Fibroblast of lung (primary cell): ENCODE results near the gene MATN3. TPM values are rescaled to one million over a fixed set of nuclear protein-coding genes. Genes with fewer than 3 reads are reported as not detected.

ENCODE experiments used
- DNase-seq, 2 donors: peaks; one replicate each; pipeline versions ENCODE4 v3.0.0 to v3.0.0-alpha.2; 2010; ENCODE audit warnings: low read depth in 2 of 2
- H2AFZ ChIP-seq: 2 replicates; pipeline ENCODE4 v1.5.1; 2012; ENCODE audit warnings: low read length, control low read depth, inconsistent platforms
- H3K27ac ChIP-seq: 2 replicates; pipeline ENCODE4 v1.5.1; 2011; ENCODE audit warnings: low read length, control low read depth; ENCODE audit not compliant: insufficient read depth
- H3K27me3 ChIP-seq: 2 replicates; pipeline ENCODE4 v1.5.1; 2011; ENCODE audit warnings: mild to moderate bottlenecking, low read length; ENCODE audit not compliant: control insufficient read depth, insufficient read depth
- H3K36me3 ChIP-seq: 2 replicates; pipeline ENCODE4 v1.5.1; 2011; ENCODE audit warnings: low read length; ENCODE audit not compliant: control insufficient read depth, insufficient read depth
- H3K4me1 ChIP-seq: 2 replicates; pipeline ENCODE4 v1.5.1; 2011; ENCODE audit warnings: low read length; ENCODE audit not compliant: control insufficient read depth, insufficient read depth; ENCODE audit errors: extremely low read depth
- H3K4me2 ChIP-seq: 2 replicates; pipeline ENCODE4 v1.5.1; 2011; ENCODE audit warnings: low read length, control low read depth; ENCODE audit not compliant: insufficient read depth; ENCODE audit errors: extremely low read depth
- H3K4me3 ChIP-seq, 4 experiments: fragments of 200-600 bp in 1 of 4; sonication (generic) in 1 of 4; replicated peaks in 1 of 4; 2 replicates each; pipeline ENCODE4 v1.5.1; 2011 to 2016; ENCODE audit warnings: low read length in 4 of 4, low read depth in 3 of 4, mild to moderate bottlenecking in 3 of 4, control low read depth in 2 of 4, inconsistent platforms in 1 of 4, mixed read lengths in 1 of 4; ENCODE audit not compliant: insufficient read depth in 1 of 4; ENCODE audit errors: control extremely low read depth in 1 of 4
- H3K79me2 ChIP-seq: 2 replicates; pipeline ENCODE4 v1.5.1; 2012; ENCODE audit warnings: mild to moderate bottlenecking, low read length, inconsistent platforms; ENCODE audit not compliant: control insufficient read depth, insufficient read depth
- H3K9ac ChIP-seq: 2 replicates; pipeline ENCODE4 v1.5.1; 2011; ENCODE audit warnings: mild to moderate bottlenecking, low read length, control low read depth; ENCODE audit not compliant: insufficient read depth
- H3K9me3 ChIP-seq: 2 replicates; pipeline ENCODE4 v1.5.1; 2012; ENCODE audit warnings: low read depth, low read length; ENCODE audit not compliant: control insufficient read depth, insufficient read depth
- H4K20me1 ChIP-seq: 2 replicates; pipeline ENCODE4 v1.5.1; 2011; ENCODE audit warnings: low read length; ENCODE audit not compliant: control insufficient read depth, insufficient read depth; ENCODE audit errors: extremely low read depth
- CTCF ChIP-seq, 2 donors: IDR thresholded peaks in 1 of 2; conservative IDR thresholded peaks in 1 of 2; 1 replicate in 1 of 2; 2 replicates in 1 of 2; pipeline ENCODE4 v1.5.1; 2011 to 2012; ENCODE audit warnings: low read length in 2 of 2, control low read depth in 1 of 2, inconsistent platforms in 1 of 2, low read depth in 1 of 2, mild to moderate bottlenecking in 1 of 2
- EZH2 ChIP-seq: IDR thresholded peaks from 2 replicates; pipeline ENCODE4 v1.5.1; 2012; ENCODE audit warnings: low read length, control low read depth, mild to moderate bottlenecking; ENCODE audit errors: missing control alignments
- polyA plus RNA-seq, 2 donors: library from polyadenylated mRNA; depleted of rRNA in 1 of 2; stranded (reverse) in 1 of 2; unstranded in 1 of 2; fragments of >200 nt; gene quantifications; 2 replicates each; pipeline ENCODE4 v1.2.1, GENCODE V29; 2011 to 2012; ENCODE audit warnings: missing spikeins in 1 of 2
- total RNA-seq: library from RNA; depleted of rRNA; stranded (reverse); fragments of >200 nt; gene quantifications from 2 replicates; pipeline ENCODE4 v1.2.1, GENCODE V29; 2014

The MATN3 gene
- total and polyA plus RNA-seq, 2 donors (not counting 1 experiment from before 2014, with no cell fraction given): 2.3 to 6.9 TPM

GRCh38 chr2:20027705-20028434 is 15.4 kb upstream of the MATN3 start:
- Histone ChIP-seq H3K36me3 (peaks cover 8% of the 10 kb centered on the region), H3K4me2 (no peak overlapping the region), H3K9me3 (no peaks in the 10 kb centered on the region), H3K27ac (no peak overlapping the region), H3K4me1 (no peaks in the 10 kb centered on the region), H4K20me1 (no peaks in the 10 kb centered on the region), H3K27me3 (no peaks in the 10 kb centered on the region), H3K9ac (no peak overlapping the region), H2AFZ (no peak overlapping the region), H3K4me3 (no peak overlapping the region), H3K79me2 (no peaks in the 10 kb centered on the region)
- TF ChIP-seq EZH2: no peak
- no peak for TF ChIP-seq CTCF (conservative IDR thresholded peaks at IDR 0.05 in 1 of 2, IDR thresholded peaks at IDR 0.05 in 1 of 2; ENCODE audit: low read depth in 1 of 2, low read length in 2 of 2)
- peak in 1 of 2 donors; percentile 68 for DNase-seq

- Histone ChIP-seq H4K20me1 (no peaks in the 10 kb centered on the region), H3K79me2 (no peaks in the 10 kb centered on the region), H3K4me1 (no peaks in the 10 kb centered on the region), H3K9me3 (no peaks in the 10 kb centered on the region), H3K4me3 (no peak overlapping the region), H3K9ac (no peak overlapping the region), H3K4me2 (no peak overlapping the region), H3K27me3 (no peaks in the 10 kb centered on the region), H2AFZ (no peak overlapping the region), H3K36me3 (peaks cover 8% of the 10 kb centered on the region), H3K27ac (no peak overlapping the region)
- no peak for TF ChIP-seq EZH2
- DNase-seq: no peak
Measured at GRCh38 chr2:20027260-20027677, 14.8 kb upstream of the MATN3 start.

GRCh38 chr2:20025065-20025786 is 12.8 kb upstream of the MATN3 start:
- H3K4me2 ChIP-seq: no peak overlapping the region
- no peak overlapping the region for H2AFZ ChIP-seq
- H3K79me2 ChIP-seq: no peaks in the 10 kb centered on the region
- H3K9me3 ChIP-seq: no peaks in the 10 kb centered on the region
- H3K9ac ChIP-seq: no peak overlapping the region
- peaks cover 2% of the 10 kb centered on the region for H3K36me3 ChIP-seq
- TF ChIP-seq CTCF (conservative IDR thresholded peaks at IDR 0.05 in 1 of 2, IDR thresholded peaks at IDR 0.05 in 1 of 2; ENCODE audit: low read depth in 1 of 2, low read length in 2 of 2) (no peak), EZH2 (no peak)
- DNase-seq: peak in 1 of 2 donors; percentile 56
- no peak overlapping the region for H3K27ac ChIP-seq
- no peaks in the 10 kb centered on the region for H3K4me1 ChIP-seq
- no peak overlapping the region for H3K4me3 ChIP-seq
- no peaks in the 10 kb centered on the region for H4K20me1 ChIP-seq
- no peaks in the 10 kb centered on the region for H3K27me3 ChIP-seq
